GM19193 (cell line): ENCODE measurements around the gene RPL38.

ENCODE experiments used
- POLR2A ChIP-seq: IDR thresholded peaks from 4 replicates; pipeline ENCODE4 v1.6.1; 2011; ENCODE audit not compliant: insufficient read depth, insufficient read length; ENCODE audit errors: extremely low read depth

The RPL38 gene

DNA sequence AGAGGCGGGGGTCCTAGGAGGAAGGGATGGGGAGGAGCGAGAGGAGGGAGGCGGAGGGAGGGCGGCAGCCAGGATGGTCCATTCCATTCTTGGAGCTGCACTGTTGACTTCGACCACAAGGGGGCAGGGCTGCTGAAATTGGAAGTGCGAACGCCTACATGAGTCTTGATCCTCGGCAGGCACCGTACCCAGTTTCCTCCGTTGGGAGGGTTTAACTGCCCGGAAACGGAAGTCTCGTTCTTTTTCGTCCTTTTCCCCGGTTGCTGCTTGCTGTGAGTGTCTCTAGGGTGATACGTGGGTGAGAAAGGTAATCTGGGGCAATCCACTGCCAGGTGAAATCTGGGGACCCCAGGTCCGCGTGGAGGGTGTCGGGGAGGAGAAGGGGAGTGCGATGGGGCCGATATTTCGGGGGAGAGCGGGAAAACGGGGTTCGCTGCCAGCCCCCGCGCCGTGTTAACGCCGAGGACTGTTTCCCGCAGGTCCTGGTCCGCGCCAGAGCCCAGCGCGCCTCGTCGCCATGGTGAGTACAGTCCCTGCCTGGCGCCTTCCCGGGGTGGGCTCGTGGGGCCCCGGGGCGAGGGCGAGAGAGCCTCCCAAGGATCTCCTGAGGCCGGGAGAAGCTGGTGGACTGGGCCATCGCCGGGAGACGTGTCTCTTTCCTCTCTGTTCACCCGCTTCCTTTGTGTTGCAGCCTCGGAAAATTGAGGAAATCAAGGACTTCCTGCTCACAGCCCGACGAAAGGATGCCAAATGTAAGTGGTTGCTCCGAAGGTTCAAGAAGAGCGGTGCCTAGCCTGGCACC is at the start of gene RPL38:
RPL38 (plus strand) TSS at position 240 of the 802 bp plus-strand sequence; CDS start at position 518, 278 bp downstream.
- TF ChIP-seq POLR2A, result peak; percentile 98

DNA sequence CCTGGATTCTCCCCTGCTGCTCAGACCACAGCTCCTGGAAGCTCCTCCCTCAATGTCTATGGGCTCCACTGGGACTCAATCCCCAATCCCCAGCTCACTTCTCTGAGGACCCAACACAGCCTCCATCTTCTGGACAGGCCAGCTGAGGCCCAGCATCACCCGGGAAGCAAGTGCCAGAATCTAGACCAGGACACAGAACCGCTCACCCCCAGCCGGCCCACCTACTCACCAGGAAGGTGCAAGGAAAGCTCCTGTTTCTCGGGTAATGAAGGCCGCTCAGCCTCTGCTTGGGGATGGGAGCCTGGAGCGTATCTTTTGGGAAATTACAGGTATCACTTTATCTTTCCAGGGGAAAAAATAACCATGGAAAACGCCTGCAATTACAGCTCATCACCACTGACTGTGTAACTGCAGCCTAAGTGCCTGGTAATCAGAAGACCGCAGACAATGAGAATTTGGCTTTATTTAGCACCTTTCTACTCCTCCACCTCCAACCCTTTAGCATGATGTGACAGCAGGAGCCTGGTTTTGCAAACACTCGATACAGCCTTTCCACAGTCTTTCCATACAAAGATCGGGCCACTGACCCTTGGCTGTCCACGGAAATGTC is 49.6 kb upstream of the RPL38 start:
- TF ChIP-seq POLR2A, result no peak

DNA sequence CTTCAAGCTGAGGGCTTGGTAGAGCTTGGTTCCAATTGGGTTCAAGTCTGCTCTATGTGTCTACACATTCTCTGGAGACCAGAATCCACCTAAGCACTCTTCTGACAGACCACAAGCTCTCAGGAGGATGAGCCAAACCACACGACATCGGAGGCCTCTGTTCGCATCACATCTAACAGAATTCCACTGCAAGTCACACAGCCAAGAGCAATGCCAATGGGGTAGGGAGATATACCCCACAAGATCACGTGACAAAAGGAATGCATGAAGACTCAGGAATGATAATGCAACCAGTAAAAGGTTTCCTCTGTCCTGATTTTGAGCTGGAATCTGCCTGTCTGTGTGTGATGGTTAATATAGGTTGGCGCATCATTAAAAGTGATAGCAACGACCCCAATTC is 46.6 kb upstream of the RPL38 start:
- TF ChIP-seq POLR2A, result no peak

DNA sequence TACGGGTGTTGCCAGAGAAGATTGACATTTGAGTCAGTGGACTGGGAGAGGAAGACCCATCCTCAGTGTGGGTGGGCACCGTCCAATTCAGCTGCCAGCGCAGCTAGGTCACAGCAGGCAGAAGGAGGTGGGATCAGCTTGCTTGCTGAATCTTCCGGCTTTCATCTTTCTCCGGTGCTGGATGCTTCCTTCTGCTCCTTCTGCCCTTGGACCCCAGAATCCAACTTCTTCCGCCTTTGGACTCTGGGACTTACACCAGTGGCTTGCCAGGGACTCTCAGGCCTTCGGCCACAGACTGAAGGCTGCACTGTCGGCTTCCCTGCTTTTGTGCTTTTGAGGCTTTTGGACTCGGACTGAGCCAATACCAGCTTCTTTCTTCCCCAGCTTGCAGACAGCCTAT is 46.1 kb upstream of the RPL38 start:
- no peak for TF ChIP-seq POLR2A

DNA sequence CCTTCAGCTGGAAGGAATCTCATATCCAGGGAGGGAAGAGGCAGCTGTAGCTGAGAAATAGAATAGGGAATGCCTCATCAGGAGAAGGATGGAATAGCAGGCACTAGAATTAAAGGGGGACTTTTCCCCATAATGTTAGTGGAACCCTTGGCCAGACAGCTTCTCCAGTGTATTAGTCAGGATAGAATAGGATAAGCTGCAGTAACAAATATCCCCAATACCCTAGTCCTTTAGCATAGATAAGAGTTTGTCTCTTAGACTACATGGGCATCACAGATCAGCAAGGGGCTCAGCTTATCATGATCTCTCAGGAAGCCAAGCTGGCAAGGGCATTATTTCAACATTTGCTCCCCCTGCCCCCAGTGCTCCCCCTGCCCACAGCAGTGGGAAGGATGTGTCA is 44.7 kb upstream of the RPL38 start:
- TF ChIP-seq POLR2A, result no peak

DNA sequence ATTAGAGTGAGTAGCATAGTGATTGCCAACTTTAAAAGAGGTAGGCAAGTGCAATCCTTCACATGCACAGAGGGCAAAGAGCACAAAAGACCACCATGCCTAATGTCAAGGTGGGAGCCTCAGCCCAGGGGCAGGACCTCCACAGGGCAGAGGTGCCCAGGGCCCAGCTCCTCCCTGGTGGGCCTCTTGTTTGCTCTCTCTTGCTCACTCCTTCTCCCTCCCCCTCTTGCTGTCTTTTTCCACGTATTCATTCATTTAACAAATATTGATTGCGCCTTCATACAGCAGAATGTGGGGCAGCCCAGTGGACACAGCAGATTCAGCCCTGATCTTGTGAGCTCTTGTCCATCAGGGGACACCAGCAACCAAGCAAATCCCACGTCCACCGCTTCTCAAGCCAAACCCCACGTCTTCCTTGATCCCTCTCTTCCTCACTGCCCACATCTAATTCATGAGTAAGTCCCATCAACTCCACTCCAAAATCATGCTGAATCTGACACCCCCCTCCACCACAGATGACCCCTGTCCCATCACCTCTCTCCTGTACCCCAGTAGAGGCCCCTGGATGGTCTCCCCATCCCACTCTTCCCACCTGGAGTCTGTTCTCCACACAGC is 44.1 kb upstream of the RPL38 start:
- TF ChIP-seq POLR2A, result no peak

DNA sequence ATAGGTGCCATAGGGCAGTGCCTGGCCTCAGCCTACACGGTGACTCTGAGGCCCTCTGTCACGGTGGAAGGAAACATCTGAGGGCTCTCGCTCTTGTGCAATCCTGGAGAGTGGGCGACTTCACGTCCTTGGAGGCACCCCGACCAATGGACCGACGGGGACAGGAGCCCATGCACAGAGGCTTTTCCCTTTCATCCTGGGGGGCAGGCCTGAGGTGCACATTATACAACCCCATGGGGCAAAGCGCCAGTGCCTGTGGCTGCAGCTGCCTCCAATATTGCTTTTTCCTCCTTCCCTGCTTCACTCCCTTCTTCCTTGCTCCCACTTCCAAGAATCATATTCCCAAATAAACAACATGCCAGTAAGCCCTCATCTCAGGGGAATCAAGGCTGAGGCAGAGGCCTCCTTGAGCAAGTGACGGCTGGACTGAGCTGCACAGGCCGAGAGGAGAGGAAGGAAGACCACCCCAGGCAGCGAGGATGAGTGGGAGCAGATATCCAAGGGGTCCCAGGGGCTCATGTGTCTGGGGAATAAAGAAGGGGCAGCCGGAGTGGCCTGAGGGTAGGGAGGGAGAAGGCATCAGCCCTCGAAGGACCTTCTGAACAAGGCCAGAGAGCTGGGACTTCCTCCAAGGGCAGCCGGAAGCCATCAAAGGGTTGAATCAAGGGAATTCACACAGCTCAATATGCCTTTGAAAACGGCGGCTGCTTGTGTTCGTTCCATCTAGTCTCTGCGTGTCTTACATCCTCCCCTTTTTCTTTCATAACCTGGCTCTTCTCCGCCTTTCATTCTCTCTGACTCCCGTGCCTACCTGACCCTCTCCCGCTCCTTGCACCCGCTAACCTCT is 42.6 kb upstream of the RPL38 start:
- no peak for TF ChIP-seq POLR2A

DNA sequence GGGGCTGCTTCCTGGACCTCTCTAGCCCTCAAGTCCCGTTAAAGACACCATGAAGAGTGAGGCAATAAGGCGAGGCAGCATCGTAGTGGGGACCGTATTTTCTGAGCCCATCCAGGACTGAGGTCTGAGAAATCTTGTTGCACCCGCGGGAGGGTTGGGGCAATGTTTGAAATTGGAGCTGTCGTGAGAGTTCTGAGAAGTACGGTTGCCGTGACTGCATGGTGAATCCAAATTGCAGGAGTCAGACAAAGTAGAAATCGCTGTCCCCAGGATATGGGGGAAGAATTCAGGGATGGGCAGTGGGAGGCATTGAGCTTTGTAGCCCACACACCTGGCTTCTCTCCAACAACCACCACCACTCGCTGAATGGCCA is 42.0 kb upstream of the RPL38 start:
- TF ChIP-seq POLR2A, result no peak

DNA sequence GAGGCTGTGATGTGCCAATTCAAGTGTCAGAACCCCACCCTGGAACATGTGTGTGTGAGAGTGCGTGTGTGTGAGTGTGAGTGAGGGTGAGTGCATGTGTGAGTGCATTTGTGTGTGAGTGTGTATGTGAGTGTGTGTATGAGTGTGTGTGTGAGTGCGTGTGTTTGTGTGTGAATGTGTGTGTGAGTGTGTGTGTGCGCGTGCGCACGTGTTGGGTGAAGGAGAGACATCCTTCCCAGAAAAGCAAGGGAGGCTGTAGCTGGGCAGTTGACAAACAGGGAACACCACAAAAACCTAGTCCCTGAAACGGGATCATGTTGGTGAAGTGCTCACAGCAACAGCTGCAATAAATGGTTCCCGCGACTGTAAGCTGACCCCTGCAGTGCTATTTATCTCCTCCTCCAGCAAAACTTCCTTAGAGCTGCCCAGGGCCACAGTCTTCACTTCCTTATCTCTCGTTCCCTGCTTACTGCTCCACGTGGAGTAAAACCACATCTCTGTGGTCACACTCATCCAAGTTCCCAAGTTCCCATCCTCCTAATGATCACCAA is 40.1 kb upstream of the RPL38 start:
- TF ChIP-seq POLR2A, result no peak

DNA sequence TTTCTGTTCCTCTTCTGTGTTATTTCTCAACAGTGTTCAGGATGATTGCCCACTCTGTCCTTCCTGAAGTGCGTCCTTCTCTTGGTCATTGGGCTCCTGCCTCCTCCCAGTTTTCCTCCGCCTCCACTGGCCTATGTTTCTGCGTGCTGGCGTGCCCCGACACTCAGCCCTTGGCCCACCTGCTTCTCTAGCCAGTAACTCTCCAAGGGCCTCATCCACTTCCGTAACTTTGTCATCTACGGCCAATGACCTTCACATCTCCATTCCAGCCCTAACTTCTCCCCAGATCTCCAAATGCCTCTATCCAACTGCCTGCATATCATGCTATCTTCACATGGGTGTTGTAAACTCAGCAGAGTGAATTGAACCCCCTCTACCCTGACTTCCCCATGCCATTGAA is 39.6 kb upstream of the RPL38 start:
- TF ChIP-seq POLR2A, result no peak

DNA sequence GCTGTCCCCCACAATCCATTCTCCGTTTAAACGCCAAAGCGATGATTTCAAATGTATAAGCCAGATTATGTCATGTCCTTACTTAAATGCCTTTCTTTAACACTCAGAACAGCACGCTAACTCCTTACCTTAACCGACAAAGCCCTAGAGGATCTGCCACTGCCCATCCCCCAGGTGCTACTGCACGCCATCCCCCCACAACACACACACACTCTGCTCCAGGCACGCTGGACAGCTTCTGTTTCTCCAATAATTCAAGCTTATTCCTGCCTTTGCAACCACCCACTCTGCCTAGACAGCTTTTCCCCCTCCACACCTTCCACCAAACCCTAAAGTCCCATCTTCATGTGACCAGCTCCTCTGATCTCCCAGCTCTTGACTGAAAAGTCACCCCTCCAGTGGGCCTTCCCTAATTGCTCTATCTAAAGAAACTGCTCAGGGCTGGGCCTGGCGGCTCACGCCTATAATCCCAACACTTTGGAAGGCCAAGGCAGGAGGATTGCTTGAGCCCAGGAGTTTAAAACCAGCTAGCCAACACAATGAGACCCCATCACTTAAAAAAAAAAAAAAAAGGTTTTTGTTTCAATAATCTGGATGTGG is 38.9 kb upstream of the RPL38 start:
- TF ChIP-seq POLR2A, result no peak

DNA sequence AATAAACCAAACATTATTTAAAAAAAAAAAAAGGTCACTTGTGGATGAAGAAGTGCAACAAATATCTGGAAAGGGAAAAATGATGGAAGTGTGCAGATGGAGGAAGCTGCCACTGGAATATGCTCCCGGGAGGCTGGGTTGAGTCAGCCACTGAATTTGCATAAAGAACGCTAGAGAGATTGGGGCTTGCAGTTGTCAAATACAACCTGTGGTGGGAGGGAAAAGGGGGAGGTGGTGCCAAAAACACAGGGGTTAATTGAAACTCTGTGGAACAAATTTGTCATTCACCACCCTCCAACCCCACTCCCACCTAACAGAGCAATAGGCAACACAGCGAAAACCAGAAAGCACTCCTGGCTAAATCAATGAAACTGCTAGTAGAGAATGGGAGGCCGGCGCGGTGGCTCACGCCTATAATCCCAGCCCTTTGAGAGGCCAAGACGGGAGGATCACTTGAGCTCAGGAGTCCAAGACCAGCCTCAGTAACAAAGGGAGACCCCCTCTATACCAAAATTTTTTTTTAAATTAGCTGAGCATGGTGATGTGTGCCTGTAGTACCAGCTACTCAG is 37.6 kb upstream of the RPL38 start:
- no peak for TF ChIP-seq POLR2A

DNA sequence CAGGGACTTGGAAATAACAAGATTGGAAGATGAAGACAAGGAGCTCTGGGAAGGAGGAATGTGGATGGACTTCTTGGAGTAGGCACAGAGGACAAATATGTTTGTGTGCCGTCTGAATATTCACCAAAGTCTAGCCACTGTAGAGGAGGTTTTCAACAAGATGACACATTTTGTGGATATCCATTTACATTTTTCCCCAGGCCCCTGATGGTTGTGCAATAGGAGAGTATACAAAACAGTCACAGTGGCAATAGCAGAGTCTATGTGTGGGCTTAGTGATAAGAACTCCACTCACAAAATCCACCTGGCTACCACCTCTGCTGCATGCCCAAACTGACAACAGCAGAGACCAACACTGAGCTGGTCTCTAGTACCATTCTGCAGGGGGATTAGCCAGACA is 32.6 kb upstream of the RPL38 start:
- TF ChIP-seq POLR2A, result no peak

DNA sequence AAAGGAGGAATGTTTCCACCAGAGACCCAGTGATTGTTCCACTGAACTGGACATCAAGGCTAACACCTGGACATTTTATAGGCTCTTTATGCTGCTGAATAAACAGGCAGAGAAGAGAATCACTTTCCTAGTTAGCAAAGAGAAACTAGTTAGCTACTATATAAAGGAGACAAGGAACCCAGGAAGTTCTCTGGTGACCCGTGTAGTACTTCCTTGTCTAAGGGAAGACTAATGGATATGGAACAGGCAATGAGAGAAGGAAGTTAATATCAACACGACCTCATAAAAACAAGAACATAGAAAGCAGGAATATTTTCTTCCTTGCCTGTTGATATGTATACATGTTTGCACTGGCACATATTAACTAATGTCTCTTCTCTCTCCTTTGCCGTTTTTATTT is 30.8 kb upstream of the RPL38 start:
- no peak for TF ChIP-seq POLR2A

DNA sequence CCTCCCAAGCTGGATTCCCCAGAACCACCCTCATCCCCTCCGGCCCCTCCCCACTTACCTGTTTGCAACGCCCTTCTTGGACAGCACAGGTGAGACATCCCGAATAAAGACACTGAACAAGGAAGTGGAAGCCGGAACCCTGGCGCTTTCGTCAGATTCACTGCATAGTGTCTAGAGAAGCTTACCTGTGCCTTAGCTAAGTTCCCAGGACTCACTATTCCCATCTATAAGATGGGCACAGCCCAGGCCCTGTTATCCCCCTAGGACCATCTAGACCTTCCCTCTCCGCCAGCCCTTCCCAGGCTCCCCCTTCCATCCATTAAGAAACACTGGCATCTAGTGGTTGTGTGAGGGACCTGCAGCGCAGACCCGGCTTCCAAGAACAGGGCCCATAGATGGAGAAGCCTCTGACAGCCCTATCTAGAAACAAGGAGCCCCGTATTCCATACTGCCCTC is 26.9 kb upstream of the RPL38 start:
- no peak for TF ChIP-seq POLR2A

DNA sequence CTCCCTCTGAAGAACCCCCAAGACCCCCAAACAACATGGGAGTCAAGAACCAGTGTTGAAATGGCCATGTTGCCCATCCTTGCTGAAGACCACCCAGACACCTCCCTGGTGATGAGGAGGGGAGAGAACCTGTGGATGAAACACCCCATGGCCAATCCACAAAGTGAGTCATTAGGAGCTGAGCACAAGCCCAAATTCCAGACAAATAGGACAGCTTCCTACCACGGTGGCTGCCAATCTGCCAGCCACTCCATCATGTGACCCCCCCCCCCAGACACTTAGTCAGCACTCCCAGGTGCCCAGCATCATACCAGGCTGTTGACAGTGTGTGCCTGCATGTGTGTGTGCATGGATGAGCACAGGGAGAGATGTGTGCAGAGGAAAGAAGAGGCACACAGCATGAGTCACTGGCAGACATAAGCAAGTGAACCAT is 26.4 kb upstream of the RPL38 start:
- no peak for TF ChIP-seq POLR2A
